ENCODE data around the gene CIBAR2.
A peak's percentile ranks its signal among the peaks of the same experiment; 100 is the strongest.

The CIBAR2 gene

GRCh38 chr16:85144026-85144915 lies 32.0 kb upstream of the CIBAR2 start:
- no peak for TF ChIP-seq REST (IDR thresholded peaks at IDR 0.05; ENCODE audit: insufficient read depth in 1 of 2, low read depth in 2 of 2, low read length in 2 of 2)
- no peak for TF ChIP-seq FOXP2 (optimal IDR thresholded peaks at IDR 0.05; ENCODE audit: borderline replicate concordance, extremely low read depth, extremely low read length, insufficient read depth)
- peak; percentile 28; the same call in 1 of the 2 replicates for TF ChIP-seq SIN3A (IDR thresholded peaks at IDR 0.05; ENCODE audit: borderline replicate concordance, insufficient read depth, low read length)
- TF ChIP-seq TAF1 (IDR thresholded peaks at IDR 0.05; ENCODE audit: borderline replicate concordance, insufficient read depth, low read length) = no peak
- no peak for TF ChIP-seq POLR2AphosphoS5 (IDR thresholded peaks at IDR 0.05; ENCODE audit: low read depth, low read length)

- TF ChIP-seq REST (IDR thresholded peaks at IDR 0.05; ENCODE audit: insufficient read depth in 1 of 2, low read depth in 2 of 2, low read length in 2 of 2) (no peak), SIN3A (IDR thresholded peaks at IDR 0.05; ENCODE audit: borderline replicate concordance, insufficient read depth, low read length) (no peak), POLR2AphosphoS5 (IDR thresholded peaks at IDR 0.05; ENCODE audit: low read depth, low read length) (no peak), TAF1 (IDR thresholded peaks at IDR 0.05; ENCODE audit: borderline replicate concordance, insufficient read depth, low read length) (no peak), FOXP2 (optimal IDR thresholded peaks at IDR 0.05; ENCODE audit: borderline replicate concordance, extremely low read depth, extremely low read length, insufficient read depth) (no peak)
These were observed 30.5 kb upstream of the CIBAR2 start for GRCh38 chr16:85142771-85143211.

GRCh38 chr16:85142129-85142513 lies 29.8 kb upstream of the CIBAR2 start:
- TF ChIP-seq REST (IDR thresholded peaks at IDR 0.05; ENCODE audit: insufficient read depth in 1 of 2, low read depth in 2 of 2, low read length in 2 of 2) = no peak

DNA sequence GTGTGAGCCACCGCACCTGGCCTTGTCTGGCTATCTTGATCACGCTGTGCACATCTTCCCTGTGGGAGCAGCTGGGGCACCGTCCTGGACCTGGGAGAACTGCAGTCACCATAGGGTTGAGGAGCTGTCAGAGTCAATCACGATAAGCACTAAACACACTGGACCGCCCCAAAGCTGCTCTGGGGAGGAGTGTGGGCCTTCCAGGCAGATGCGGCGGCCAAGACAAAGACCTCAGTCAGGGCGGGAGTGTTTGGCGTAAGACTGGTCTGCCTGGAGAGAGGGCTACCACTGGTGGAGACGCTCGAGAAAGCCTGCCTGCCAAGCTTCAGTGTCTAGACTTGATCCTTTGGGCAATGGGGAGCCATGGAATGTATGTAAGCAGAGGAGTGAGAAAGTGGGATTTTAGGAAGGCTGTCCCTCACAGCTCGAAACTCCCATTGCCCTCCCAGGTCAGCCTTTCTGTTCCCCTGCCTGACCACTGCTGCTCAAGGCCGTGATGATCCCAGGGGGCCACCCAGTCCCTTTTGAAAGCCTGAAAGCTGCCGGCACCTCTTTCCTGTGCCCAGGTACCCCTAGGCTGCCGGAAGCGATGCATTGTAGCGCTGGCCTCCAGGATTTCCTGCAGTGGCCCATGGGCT lies 29.3 kb upstream of the CIBAR2 start:
- TF ChIP-seq FOXP2 (optimal IDR thresholded peaks at IDR 0.05; ENCODE audit: borderline replicate concordance, extremely low read depth, extremely low read length, insufficient read depth) (no peak), SIN3A (IDR thresholded peaks at IDR 0.05; ENCODE audit: borderline replicate concordance, insufficient read depth, low read length) (no peak), TAF1 (IDR thresholded peaks at IDR 0.05; ENCODE audit: borderline replicate concordance, insufficient read depth, low read length) (no peak), POLR2AphosphoS5 (IDR thresholded peaks at IDR 0.05; ENCODE audit: low read depth, low read length) (no peak), REST (IDR thresholded peaks at IDR 0.05; ENCODE audit: insufficient read depth in 1 of 2, low read depth in 2 of 2, low read length in 2 of 2) (no peak)
